HG03159 (cell line): ENCODE results near the gene PRKD1.

ENCODE experiments used
- ATAC-seq: cut with Tn5 transposase; IDR thresholded peaks from one replicate; pipeline ENCODE4 v1.9.1; 2021; ENCODE audit warnings: mild to moderate bottlenecking, moderate library complexity; ENCODE audit not compliant: unreplicated experiment

Gene PRKD1

DNA sequence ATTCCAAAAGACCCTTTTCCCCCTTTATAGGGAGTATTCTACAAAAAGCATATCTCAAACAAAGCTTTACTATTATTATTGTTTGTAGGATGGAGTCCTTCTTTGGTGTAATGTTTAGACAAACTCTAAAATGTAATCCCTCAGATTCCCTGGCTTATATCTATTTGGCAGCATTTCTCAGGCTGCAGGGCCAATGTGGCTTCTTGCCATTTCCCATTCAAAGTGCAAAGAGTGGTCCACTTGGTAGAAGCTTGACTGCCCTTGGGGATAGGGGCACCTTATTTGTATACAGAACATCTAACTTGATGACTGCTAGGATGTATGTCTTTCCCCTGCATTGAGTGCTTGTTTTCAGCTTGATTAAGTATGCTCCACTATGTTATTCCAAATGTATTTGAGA lies 242.7 kb downstream of the PRKD1 start:
- no peak for ATAC-seq

DNA sequence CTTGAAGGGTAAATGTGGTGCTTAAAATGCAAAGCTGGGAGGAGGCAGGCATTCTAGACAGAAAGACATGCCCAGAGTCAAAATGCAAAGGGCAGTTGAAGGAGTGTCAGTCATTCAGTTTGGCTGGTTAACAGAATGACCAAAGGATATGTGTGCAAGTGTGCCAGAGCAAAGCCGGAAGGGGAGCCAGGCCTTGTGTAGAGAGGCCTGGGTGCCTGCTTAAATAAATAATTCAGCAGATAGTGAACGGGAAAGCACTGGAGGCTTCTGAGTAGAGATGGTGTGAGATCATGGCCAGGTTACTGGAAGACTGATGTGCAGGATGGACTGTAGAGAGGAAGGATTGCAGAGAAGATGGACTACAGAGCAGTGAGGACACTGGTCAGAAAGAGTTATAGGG lies 244.9 kb downstream of the PRKD1 start:
- no peak for ATAC-seq

DNA sequence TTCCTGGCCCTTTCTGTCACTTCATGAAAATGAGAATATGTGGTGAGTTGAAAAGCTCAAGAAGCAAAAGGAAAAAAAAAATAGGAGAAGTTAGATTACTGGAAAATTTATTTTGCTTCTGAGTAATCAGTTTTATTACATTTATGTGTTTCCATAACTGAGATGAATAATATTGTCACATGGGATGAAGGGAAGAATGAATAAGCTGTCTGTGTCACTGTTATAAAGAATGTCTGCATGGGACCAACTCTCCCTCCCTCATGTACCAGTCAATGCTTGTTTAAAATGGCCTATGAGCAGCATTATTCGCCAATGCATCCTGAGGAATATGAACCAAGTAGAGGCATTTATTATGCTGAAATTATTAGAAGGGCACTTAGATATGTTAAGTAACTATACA lies 246.3 kb downstream of the PRKD1 start:
- ATAC-seq = no peak

DNA sequence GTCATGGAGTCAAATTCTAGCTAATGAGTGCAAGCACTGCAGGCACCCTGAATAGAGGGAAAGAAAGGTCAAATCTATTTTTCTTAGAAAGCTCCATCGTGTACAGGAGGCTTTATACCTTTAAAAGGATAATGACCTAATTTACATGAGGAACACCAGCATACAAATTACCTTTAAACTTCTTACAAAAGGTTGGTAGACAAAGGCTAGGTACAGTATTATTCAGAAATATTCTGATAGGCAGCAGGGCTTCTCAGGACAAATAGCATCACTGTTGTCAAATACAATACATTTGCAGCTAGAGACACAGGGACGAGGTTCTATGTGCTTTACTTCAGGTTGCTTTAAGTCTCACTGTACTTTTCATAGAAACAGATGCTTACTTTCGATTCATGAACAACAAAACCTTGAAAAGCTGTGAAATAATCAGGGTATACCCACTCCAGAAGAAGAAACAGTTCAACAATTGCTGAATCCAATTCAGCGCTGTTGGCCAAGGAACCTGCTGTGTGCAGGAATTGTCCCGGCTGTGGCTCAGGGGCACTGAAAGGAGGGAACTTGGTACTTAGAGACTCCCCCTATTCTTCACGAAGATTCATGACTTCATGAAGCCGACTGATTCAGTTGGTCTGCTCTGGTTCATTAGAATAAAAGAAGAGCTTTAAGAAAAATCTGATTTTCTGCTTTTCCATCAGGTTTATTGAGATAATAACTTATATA lies 252.9 kb downstream of the PRKD1 start:
- ATAC-seq = no peak

DNA sequence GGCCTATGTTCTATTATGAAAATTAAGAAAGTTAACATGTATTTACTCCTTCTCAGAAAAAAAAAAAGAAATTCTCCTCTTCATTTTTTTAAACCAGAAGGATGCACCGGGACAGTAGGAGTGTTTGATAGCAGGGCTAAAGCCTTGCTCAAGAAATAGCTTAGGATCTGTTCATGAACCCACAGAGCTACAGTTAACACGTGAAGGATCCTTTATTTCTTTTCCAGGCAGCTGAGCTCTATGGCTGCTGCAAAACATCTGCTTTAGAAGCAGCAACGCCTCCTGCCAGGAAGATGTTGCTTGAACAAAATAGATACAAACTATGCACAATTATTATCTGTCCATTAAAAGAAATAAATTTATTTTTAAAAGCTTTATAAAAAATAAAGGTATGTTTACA lies 254.8 kb downstream of the PRKD1 start:
- ATAC-seq = no peak

DNA sequence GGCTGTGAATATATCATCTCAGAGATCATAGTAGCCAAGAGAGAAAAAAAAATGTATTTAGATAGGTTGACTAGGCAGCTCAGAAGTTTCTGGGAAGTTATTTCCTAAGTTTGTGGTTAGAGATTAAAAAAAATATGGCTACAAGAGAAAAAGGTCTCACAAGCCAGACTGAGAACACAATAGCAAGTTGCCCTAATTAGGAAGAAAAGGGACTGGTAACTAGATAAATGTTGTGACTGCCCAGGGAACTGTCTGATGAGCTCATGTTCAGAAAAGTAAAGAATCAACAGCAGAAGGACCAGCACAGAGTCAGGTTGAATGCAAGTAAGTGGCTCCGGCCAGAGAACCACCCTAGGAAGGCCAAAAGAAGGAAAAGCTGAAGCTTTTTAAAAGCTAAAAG lies 256.6 kb downstream of the PRKD1 start:
- ATAC-seq = no peak

DNA sequence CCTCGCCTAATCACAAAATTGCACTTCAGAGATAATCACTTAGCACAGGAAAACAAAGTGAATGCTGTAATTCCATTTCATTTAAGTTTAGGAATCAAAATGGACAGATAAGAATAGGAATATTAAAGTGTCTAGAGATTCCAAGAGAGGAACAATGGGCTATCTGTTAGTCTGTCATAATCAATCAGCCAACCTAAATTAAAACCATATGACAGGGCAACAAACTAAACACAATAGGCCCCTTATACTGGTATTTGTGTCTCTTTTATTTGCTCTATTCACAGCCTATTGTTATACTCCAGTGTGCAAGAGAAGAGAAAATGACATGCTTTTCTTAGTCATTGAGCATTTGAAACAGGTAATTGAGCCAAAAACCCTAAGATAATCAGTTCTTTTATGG lies 259.4 kb downstream of the PRKD1 start:
- no peak for ATAC-seq

DNA sequence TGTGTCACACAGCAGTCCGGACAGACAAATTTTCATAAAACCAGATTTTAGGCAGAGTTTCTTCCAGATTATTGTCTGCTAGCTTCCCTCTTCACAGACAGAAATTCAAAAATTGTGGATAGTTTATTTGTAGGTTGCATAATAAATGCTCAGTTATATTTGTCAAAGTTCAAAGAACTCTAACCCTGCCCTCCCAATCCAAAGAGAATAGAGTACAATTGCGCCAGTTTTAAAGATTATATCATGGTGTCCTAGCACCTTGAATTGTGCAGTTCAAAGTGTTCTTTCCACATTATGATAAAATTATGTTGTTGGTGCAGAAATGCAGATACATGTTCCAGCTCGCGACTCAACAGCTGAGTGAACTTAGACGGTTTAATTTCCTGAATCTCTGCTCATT lies 263.1 kb downstream of the PRKD1 start:
- no peak for ATAC-seq

DNA sequence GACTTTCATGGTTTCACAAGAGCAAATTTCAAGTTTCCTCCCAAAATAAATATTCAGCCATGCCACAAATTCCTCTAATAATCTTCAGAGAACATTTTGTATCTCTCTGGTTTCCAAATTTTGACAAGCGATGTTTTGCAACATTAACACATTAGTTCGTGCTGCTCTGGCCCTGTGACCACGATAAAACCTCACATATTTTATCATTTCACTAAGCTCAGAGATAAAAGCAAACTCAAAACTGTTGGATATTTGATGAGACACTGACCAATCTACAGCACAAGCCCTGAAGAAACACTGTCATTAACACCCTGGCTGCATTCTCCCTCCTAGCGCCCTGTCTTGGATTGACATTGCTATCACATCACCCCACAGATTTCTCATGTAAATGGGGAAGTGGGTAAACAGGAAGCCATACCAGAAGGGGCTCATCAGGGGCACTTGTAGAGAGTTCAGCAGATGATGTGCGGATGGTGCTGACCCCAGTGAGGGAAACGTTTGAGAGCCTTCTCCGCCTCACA lies 264.3 kb downstream of the PRKD1 start:
- no peak for ATAC-seq

DNA sequence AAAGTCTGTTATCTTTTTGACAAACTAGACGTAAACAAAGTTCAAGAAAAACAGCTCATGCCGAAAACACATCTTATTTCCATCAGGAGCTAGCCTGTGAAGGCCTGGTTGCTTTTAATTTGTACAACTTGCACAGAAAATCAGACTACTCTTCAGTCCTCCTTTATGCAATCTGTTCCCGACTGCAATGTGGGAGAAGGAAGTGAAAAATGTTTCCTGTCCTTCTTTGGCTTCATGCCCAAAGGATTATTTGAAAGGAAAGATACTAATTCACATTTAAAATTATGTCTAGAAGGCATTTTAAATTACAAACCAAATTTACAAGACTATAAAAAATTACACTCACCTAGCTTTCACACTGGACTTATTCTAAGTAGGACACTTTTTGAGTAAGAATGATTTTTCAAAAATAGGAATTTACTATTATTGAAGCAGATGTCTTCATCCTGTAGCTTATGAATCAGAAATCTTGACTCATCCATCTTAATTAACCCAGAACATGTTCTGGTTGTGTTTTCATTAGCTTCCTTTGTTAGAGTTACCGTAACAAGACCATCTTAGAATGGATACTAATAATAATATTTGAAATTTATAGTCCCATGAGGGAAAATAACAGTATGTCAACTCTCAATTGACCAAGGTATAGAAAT lies 272.6 kb downstream of the PRKD1 start:
- no peak for ATAC-seq

DNA sequence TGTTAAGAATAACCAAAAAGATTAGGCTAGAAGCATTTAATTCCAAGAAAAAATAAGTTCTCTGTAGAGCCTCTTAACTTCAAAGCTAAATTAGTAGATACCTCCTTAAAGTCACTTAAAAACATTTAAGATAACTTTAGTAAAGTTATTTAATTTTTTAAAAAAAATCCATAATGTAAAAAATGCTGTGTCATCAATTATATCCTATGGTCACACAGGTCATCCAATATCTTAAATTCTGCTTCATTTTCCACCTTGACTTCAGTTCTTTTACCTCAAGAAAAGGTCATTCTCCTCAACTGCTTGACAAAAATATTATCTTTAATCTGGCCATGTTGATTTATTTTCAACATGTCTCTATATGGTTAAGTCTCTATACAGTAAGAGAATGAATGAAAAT lies 274.3 kb downstream of the PRKD1 start:
- no peak for ATAC-seq

DNA sequence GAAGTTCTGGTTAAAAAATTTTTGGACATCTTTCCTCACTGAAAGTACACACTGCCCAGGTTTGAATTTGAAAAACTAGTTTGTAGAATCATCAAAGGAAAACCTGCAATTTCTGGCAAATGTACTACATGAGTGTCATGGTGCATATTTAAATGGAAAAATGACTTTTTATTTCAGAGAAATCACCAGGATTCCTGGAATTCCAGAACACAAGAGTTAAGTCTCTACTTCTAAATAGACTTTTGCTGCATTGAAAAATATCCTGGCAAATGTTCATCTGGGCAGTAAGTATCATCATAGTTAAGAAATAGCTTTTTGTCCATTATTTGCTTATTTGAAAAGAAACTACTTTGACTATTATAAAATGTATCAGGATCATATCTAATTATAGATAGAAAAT lies 275.1 kb downstream of the PRKD1 start:
- no peak for ATAC-seq

DNA sequence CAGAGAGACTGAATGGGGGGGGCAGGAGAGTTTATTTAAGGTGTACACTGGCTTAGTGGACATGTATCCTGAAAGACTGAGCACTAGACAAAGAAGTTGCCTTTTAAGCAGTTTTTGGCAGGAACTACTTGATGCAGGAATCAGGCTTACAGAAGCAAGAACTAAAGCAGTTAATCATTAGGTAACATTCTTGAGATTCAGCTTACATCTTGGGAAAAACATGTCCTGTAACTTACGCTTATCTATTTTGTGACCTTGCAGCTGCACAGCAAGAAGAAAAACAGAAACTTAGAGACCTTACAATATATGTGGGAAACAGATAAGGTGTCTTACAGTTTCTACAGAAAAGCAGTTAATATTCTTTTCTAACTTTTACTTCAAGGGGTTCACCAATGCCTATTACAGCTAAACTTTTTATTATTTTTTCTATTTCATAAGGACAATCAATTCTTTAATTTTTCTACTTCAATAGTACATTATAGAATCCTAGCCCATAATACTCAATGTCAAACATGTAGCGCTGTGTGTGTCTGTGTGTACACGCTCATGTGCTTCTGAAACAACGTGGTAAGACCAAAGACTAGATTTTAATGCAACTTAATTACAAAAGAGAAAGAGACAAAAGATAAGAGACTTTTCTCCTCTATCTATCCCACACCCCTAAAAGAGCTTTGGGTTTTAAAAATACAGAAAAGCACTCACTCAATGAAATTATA lies 276.9 kb downstream of the PRKD1 start:
- ATAC-seq = no peak

DNA sequence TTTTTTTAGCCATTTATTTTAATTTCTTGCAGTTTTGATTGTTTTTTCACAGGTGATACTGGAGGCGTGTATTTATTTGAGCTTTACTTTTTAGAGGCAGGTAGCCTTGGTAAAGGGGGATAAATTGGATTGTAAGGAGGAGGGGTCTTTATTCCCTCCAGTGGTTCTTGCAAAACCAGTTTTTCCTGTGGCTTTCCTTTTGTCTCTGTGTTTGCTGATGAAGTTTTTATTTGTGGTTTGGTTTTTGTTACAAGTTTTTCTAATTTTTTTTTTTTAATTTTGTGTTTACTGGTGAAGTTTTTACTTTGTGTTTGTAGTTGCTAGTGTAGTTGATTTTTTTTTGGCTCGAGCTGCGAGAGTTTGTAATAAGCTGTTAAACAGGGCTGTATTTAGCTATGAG lies 278.5 kb downstream of the PRKD1 start:
- ATAC-seq = no peak

DNA sequence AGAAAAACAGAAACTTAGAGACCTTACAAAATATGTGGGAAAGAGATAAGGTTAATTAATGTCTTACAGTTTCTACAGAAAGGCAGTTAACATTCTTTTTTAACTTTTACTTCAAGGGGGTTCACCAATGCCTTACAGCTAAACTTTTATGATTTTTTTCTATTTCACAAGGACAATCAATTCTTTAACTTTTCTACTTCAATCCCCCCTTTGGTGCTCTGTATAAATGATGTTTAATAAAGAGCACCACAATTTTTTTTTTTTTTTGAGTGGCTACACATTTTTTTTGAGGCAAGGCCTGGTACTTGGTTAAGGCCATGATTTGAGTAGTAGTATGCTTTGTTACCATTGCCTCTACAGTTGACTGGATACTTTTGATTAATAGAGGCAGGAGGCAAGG lies 279.6 kb downstream of the PRKD1 start:
- ATAC-seq = no peak

DNA sequence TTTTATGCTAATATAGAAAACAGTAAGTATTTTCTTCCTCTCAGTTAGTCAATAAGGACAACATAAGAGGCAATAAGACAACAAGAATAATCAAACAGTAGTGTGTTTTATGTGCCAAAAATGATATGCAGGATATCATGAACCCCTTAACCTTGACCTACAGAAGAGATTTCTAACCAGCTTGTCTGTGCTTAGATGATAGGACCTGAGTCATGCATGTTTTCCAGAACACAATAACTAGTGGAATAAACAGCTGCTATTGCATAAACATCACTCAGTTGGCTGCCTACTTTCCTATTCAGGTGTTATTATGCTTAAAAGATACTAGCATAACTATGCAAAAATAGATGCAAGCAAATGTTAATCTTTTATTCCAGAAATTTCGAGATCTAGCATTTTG lies 282.5 kb downstream of the PRKD1 start:
- ATAC-seq = no peak

DNA sequence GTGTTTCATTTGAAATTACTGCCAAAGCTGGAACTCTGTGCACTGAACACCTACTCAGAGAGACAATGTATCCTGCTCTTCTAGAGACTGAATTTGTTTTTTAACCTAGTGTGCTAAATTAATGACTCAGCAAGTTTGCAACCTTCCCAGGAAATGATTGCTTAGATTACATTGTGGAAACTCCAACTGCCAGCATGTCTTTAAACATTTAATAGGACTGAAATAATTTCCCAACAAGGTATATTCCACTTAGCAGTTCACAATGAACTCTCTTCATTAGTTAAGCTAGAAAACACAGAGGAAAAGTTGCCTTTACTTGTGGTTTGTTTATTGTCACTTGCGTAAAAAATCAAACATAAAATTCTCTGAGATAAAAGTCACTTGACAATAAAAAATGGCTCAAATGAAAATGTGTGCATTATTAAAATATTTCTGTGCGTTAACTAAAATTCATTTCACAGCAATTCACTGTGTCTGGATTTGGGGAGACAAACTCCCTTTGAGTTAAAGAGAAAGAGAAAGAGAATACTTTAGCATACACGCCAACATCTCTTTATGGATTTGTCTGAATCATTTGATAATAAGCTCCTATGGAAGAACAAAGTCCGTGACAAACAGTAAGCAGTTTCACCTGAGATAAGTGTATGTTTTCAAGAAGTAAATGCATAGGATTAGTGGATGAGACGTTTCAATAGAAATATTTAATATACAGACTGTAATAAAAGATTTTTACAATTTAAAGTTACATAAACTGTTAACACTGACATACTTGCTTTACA lies 284.0 kb downstream of the PRKD1 start:
- ATAC-seq = no peak

DNA sequence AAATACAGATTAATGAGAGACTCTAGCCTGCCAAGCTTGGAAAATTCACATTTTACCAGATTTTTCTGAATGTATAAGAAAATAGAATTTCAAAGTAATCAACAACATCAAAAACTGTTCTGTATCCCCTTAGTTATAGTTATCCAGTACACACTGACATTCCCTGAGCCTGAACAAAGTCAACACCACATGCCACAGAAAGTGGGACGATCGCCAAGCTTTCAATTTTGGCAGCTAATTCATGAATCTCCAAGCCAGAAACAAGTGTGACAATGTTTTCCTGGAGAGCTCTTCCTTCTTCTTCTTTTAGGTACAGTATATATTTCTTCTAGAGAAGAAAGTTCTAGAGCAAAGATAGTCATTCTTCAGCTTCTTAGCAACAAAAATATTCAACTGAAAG lies 290.2 kb downstream of the PRKD1 start:
- no peak for ATAC-seq

DNA sequence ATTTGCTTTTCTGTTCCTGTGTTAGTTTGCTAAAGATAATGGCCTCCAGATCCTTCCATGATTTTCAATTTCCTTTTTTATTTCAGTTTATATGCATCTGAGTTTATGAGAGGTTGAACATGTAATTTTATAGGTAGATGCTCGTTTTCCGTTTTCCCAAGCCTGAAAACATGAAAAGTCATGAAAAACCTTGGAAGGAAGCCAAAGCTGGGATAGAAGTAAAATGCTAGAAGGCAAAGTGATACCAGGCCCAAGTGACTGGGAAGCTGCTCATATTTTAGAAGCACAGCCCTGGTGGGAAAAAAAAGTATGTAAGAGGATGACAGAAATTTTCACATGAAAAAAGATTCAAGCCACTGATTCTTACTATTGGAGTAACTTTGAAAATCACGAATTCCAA lies 290.8 kb downstream of the PRKD1 start:
- ATAC-seq = no peak

DNA sequence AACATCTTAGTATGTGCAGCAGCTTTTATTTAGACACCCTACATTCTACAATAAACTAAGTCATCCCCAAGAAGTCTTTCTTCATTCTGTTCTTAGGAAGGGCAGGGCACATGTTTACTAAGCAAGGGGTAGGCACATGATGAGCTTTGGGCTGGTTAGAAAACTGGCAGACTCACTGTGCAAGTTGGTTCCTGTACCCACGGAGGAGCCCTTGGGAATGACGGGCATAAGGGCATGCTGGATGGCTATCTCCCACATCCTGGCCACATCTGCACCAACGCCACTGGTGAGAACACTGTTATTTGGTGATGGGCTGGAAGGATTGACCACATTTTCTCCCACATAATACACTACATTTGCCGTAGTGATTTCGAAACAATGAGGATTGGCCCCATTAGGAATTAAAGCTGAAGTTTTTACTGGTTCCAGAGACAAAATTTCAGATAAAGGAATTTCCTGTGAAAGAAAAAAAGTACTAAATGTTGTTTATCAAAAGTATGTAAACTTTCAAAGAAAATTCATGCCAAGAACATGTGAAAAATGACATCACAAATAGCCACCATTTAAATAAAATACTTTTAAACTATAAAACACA lies 297.0 kb downstream of the PRKD1 start:
- ATAC-seq = no peak

DNA sequence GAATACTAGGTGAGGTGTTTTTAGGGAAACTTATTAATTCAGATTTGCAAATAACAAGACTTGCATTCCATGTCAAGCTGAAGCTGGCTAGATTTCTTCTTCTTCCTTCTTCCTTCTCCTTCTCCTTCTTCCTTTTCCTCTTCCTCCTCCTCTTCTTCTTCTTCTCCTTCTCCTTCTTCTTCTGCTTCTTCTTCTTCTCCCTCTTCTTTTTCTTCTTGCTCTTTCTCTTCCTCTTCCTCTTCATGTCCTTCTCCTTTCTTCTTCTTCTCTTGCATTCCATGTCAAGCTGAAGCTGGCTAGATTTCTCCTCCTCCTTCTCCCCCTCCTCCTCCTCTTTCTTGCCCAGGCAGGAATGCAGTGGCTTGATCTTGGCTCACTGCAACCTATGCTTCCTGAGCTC lies 297.8 kb downstream of the PRKD1 start:
- no peak for ATAC-seq
